ENCODE data around the gene APOO.

APOO gene

DNA sequence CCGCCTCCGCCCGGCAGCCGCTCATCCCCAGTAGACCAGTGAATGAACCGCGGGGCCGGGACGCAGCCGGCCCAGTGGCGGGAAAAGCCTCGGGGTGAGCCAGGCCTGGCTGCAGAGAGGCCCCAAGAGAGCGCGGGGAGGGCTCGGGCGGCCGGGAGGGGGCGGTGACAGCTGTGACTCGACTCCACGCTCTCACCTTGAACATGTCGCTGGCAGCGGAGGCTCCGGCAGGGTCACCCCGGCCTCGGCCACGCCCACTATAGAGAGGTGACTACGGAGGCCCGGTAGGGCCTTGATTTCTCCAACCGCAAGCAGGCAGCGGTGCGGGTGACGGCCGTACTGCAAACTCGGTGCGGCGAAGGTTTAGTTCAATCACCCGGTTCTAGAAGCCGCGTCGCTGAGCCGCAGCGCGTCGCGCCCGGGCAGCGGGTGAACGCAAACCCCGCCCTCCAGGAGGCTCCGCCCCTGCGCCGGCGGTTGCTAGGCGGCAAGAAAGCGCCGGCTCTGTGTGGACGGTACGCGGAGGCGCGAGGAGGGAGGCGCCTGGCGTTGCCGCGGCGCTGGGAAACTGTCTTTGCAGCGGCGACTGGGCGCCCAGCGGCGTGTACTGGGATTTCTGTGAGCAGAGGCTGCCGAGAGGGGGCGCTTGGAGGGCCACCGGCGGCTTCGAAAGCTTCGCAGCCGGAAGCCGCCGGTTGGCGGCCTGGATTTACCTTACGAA is at the start of gene APOO, which contains the start of gene CXorf58:
Gene APOO, minus strand, starts transcription at position 441 of the 721 bp plus-strand sequence. Its CDS starts 236 bp downstream, at position 205.
Gene CXorf58, plus strand, starts transcription at position 509 of the 721 bp plus-strand sequence. CDS start 2,297 bp downstream, outside the sequence.
- DNase-seq: peak; percentile 94

DNA sequence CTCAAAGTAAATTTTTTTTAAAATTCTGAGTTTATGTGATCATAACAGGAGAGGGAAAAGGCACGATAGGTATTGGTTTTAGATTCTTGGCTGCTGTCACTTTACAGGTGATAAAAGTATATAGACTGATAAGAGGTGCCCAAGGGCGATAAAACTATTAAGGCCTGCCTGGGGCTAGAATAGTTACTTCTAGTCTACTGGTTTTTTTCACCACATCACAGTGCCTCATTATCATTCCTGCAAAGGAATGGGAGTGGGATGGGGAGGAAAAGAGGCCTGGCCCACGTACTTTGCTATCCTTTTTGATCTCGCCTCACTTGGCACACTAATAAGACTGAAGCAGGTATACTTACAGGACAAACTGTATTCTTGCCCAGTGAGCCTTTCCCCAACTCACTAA is 46.7 kb upstream of the APOO start:
- no peak for DNase-seq

GRCh38 chrX:23953908-23954269 is 46.2 kb upstream of the APOO start:
- DNase-seq: no peak

DNA sequence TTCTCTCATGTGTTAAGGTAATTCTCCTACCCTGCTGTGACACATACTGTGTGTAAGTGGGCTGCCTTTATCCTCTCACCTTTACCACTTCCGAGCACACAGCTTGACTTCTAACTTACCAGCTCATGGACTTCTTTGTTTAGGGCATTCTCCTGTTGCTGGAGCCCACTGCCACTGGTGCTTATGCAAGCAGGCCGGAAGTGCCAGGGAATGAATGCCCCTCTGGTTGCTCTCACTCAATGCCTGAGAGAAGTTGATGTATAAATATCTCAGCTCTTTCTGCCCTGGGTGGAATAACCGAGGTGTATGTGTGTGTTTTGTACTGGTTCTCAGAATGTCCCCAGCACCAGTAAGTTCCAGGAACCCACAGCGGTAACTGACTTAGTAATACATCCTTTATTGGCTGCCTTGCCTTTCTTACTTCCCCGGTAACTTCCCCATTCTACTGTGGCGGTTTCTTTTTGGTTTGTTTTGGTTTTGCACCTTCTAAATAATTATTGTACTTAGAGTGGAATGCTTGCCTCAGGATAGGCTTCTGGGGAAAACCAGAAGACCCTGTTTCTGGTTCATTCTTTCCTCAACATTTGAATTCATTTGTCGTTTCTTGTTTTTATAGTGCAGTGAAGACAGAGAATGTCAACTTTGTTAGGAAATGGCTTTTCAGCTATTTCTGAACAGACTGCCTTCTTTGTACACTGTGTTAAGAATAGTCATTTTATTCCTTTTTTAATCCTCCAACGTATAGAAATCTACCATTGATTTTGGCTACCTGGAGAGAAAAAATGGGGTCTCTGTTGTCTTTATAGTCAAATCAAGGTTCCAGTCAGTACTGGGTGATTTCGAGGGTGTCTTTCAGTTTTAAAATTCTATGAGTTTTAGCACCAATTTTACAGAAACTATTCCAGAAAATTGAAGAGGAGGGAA is 45.5 kb upstream of the APOO start:
- no peak for DNase-seq

DNA sequence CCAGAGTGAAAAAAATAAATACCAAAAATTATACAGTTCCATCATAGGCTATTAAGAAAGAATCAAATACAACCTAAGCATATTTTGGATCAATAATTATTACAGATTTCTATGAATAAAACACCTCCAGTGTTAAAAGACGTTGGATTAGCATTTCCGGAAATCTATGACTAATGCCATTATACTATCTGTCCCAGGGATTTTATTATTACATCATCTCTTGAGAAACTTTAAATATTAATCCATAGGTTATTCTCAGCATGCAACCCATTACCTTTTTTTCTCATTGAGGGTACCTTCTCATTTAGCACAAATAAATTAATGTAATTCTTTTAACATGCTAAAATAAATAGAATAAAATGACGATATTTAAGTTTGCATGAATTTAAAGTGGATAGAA is 44.7 kb upstream of the APOO start:
- DNase-seq: no peak

DNA sequence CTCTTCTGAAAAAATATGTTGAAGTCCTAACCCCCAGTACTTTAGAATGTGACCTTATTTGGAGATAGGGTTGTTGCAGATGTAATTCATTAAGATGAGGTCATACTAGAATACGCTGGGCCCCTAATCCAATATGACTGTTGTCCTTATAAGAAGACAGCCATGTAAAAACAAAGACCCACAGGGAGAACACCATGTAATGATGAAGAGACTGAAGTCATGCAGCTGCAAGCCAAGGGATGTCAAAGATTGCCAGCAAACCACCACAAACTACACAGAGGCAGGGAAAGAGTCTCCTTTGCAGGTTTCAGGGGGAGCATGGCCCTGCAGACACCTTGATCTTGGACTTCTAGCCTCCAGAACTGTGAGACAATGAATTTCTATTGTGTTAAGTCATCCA is 37.5 kb upstream of the APOO start:
- no peak for DNase-seq

DNA sequence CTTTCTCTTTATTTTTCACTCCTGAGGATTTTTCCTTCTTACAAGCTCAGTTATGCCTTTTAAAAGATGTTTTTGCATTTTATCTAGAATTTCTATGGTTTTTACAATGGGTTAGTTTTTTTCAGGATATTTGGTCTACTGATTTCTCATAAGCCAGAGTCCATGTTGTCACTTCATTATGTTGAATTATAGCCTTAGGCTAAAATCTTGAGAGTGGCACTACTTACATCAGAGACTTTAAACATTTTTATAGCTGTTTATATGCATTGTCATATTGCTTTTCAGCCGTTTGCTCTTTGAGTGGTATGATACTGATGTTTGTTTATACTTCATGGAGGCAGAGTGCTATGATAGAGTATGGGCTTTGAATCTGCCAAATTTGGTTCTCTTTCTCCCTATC is 36.5 kb upstream of the APOO start:
- no peak for DNase-seq

DNA sequence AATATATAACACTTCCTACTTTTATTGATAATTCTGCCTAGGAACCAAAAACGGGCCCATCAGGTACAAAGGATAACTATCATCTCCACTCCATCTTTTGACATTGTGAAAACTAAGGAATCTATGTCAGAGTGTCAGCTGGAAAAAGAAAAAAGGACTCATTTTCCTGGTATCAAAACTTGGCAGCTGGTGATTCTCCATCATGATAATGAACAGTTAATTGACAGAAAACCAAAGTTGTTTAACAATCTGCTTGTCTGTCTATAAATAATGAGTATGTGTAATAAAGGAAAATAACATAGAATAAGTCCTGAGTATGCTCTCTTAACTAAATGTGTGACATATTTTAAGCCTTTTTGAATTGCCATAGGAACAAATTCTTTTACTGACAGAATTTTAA is 31.5 kb upstream of the APOO start:
- no peak for DNase-seq

DNA sequence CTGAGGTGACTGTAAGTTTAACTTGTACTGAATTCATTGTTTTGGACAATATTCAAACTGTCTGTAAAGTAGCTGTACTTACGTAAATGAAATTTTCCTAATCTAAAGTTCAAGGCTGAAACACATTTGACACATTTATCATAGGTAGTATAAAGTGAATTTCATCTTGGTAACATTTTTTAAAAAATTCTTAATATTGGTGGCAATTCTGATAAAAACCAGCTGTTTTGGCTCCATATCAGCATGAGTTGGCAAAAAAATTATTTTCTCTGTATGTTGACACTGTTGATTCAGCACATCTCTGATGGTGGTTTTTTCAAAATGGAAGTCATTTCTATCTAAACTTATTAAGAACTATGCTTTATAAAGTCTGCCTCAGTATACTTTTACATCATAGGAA is 31.0 kb upstream of the APOO start:
- no peak for DNase-seq

DNA sequence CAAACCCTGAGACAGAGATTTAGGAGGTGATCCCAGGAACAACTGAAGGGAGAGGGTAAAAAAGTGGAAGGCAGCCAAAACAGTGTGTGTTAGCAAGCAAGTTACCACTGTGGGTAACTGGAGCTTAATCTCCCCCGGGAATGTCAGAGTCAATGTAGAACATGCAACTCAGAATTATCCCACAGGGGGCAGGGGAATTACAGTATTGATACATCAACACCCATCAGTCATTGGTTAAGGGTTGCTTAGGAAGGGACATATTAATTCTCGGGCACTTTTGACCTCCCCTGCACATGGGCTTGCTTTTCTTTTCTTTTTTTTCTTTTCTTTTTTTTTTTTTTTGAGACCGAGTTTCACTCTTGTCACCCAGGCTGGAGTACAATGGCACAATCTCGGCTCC is 29.4 kb upstream of the APOO start:
- DNase-seq: no peak

GRCh38 chrX:23936180-23936579 is 28.4 kb upstream of the APOO start:
- no peak for DNase-seq

- DNase-seq: no peak
These were observed 27.4 kb upstream of the APOO start for GRCh38 chrX:23935106-23935505.

- DNase-seq: no peak
These were observed 24.3 kb upstream of the APOO start for GRCh38 chrX:23932046-23932445.

DNA sequence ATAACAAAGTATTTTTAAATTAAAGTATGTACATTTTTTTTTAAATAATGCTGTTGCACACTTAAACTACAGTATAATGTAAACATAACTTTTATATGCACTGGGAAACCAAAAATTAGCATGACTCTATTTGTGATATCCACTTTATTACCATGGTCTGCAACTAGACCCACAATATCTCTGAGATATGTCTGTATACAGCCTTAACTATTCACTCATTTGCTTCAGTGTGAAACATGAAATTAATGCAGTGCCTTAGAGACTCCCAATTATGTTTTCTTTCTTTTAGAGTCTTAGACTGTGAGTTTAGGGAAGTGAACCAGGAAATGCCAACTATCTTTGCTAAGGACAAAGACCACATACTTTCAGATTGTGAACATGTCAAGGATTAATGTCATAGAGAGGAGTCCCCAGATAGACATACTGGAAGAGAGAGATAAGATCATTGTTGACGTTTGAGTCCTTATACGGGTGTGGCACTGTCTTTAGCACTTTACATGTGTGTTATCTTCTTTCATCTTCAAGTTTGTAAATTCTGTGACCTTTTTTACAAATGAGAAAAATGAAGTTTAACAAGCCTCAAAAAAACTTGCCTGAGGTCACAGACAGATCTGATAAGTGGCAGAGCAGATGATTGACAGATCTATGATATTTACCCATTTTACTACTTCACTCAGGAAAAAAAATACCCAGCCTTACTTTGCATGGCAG is 23.3 kb upstream of the APOO start:
- DNase-seq: no peak

DNA sequence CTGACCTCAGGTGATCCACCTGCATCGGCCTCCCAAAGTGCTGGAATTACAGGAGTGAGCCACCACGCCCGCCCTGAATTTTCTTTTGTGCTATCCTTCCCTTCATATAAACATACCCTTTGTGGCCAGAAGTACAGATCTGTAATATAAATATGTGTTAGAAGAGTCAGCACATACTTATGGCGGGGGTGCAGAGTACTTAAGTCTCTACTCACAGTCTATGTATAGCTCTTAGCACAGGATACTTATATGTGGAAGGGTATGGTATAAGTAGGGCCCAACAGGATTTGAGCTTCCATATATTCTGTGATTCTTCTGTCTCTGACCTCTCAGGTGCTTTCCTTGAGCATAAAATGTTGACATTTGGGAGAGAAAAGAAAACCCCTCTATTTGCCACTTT is 18.3 kb upstream of the APOO start:
- no peak for DNase-seq

DNA sequence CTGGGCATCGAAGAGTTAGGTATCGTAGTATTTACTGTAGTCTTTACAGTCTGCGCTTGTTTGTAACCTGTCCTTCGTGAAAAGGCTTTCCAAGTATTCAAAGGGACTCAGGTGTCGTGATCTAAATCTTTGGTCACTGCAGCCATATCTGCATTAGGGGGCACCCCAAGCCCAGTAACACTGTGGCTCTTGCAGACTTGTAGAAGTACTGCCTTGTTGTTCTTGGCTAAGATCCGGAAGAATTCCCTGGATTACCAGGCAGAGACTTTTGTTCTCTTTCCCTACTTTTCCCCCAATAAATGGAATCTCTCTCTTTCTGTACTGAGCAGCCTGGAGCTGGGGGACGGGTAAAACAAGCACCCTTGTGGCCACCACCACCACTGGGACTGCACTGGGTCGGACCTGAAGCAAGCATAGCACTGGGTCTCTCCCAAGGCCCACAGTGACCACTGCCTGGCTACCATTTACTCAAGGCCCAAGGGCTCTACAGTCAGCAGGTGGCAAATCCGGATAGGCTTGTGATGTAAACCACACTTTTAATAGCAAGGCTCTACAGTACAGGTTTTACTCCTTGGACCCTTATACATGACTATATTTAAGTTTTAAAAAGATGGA is 12.1 kb upstream of the APOO start:
- no peak for DNase-seq

- DNase-seq: no peak
These were observed 11.4 kb upstream of the APOO start for GRCh38 chrX:23919148-23919547.

DNA sequence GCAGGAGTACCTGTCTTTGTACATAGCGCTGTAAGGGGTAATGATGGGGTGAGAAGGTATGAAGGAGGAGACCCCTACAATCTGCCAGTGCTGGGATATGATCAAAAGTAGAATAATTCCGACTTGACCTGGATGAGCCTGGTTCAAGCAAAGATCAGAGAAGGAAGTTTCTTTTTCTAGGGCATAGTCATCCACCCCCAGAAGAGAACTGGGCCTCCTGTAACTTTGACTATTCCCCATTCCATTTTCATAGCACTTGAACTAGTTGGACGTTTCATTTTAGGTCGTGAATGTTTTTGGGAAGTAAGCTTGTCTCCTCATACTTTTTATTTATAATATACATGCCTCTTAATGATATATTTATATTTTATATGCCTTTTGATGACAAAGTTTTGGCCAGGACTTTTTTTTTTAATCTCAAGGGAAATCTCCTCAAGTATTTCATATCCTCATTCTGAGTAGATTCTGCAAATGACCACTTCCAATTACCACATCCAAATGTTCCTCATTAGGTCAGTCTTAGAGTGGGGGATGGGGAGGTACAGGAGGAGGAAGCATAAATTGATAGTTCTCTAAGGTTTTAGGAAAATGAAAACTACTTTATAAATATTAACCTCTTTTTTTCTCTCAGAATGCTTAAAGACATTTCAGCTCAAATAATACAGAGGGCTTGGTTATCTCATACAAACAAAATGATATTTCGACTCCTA is 3.5 kb upstream of the APOO start:
- no peak for DNase-seq

DNA sequence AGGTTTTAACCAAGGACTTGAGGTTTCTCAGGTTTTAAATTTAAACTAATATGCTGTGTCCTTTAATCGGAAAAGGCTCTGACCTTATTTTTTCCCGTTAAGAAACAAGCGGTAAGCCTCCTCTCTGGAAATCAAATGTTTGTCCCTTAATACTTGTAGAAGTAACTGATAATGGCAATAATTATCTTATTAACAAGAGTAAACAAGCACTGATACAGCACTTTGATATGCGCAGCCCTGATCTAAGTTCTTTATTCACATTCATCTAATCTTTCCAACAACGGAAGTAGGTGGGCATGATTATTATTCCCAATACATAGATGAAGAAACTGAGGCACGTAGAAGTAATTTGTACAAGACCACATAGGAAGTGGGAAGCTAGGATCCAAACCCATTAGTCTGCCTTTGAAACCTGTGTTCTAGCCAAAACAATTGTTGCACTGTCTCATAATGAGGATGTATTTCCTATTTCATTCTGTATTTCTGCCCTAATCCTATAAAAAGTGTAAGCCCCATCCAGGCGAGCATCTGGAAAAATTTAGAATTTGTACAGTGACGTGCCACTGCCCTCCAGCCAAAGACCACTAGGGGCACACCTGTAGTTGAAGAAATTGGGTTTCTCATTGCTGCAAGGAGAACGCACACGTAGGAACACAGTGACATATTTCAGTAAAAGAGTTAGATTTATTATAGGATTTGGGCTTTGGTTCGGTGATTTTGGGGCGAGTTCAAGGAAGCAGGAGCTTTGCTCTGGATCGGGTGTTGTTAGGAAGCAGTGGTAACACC is 674 bp upstream of the APOO start:
- DNase-seq: peak; percentile 32

DNA sequence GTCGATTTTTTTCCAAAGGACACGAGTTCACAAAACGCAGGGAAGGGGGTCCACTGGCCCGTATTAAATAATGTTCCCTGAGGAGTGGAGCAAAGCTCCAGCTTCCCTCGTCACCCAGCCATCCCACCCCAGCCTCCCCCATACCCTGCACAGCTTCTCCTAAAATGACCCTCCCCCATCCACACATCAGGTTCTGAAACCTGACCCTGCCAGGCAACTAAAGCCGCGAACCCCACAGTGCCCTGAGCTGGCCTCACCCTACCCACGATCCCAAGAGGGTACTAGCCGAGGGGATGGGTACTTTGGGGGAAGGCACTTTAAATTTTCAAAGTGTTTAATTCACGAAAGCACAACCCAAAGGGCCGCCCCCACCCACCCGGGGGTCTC is 634 bp downstream of the APOO start:
- no peak for DNase-seq

GRCh38 chrX:23904096-23904495 is 3.6 kb downstream of the APOO start:
- DNase-seq: no peak

GRCh38 chrX:23902419-23902818 is 5.3 kb downstream of the APOO start:
- no peak for DNase-seq

All from right hindlimb (tissue), 1 donor.